GM18499 (cell line): ENCODE data around the gene PRR35.

Experiments
- ATAC-seq: cut with Tn5 transposase; IDR thresholded peaks from one replicate; pipeline ENCODE4 v1.9.1; 2021; ENCODE audit warnings: moderate number of reproducible peaks; ENCODE audit not compliant: insufficient read depth, unreplicated experiment

Gene PRR35

GRCh38 chr16:560204-560700 lies at the start of gene PRR35:
Gene PRR35 (plus strand): TSS chr16:560394. CDS start chr16:563295, 2,901 bp downstream.
- ATAC-seq = no peak

DNA sequence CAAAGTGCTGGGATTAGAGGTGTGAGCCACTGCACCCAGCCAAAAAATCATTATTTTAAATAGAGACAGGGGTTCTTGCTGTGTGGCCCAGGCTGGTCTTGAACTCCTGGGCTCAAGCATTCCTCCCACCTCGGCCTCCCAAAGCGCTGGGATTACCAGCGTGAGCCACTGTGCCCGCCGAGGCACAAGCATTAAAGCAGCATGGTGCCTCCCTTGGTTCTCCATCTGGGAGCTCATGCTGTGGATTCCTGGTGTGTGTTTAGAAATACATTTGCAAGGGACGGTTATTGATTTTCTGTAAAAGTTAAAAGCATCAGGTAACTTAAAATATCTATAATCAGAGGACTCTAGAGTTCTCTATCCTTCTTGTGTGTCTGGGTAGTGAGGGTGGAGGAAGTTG lies 47.4 kb upstream of the PRR35 start:
- no peak for ATAC-seq

DNA sequence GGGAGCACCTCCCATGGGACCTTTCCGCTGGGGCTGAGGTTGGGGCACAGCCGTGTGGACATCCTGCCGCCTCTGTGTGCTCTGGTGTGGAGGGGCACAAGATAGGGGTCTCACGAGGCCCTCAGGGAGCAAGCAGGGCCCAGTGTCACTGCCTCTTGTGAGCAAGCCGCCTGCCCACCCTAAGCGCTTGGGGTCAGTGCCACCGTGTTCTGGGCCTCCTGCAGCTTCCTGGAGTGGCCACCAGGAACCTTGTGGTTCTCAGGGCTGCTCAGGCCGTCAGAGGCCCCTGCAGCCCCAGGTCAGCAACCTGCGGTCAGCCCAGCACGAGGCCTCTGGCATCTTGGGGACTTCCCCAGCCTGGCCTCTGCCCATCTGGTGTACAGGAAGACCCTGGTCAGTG lies 46.2 kb upstream of the PRR35 start:
- no peak for ATAC-seq

DNA sequence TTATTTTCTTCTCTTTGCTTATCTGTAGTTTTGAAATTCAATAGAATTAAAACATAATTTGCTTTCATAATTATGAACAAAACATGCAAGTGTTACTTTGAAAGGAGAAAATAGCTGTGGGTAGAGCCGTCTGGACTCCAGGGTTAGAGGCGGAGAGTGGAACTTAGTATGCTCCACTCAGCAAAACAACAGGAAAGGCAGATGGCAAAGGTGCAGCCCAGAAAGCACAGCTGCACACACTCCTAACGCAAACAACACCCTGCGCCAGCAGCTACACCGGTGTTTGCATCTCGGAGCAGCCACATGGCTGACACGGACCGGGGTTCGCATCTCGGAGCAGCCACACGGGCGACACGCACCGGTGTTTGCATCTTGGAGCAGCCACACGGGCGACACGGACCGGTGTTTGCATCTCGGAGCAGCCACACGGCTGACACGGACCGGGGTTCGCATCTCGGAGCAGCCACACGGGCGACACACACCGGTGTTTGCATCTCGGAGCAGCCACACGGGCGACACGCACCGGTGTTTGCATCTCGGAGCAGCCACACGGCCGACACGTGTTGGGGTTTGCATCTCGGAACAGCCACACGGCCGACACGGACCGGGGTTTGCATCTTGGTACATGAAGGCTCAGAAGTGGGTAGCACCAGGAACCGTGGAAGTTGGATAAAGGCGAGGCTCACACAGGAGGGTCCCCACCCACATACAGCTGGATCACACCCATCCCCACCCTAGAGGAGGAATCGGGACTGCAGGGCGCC lies 44.8 kb upstream of the PRR35 start:
- no peak for ATAC-seq

DNA sequence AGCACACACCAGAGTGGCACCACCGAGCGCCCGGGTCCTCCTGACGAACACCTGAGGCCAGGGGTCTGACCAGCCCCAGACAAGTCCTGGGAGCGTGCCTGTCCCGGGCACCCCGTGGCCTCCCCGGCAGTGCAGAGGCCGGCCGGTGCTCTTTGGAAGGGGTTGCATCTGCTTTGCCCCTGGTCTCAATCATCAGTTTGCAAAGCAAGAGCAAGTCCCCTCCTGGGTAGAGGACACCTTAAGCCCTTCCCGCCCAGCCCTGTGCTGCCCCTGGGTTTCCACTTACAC lies 44.3 kb upstream of the PRR35 start:
- no peak for ATAC-seq

GRCh38 chr16:516301-516700 lies 43.9 kb upstream of the PRR35 start:
- no peak for ATAC-seq

DNA sequence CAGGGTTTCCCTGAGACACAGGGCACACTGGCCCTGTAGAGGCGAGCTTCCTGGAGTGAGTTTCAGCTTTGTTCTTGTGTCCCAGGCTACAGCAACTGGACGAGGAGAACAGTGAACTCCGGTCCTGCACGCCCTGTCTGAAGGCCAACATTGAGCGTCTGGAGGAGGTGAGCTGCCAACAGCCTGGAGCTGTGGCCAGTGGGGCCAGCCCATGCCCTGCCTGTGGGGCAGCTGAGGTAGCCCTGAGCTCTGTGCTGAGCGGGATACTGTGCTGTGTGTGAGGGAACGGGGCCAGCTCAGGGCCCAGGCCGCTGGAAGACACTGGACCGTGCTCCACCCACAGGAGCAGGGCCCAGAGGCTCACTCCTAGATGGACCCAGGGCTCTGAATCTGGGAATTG lies 41.3 kb upstream of the PRR35 start:
- ATAC-seq = no peak

- ATAC-seq = no peak
Measured at GRCh38 chr16:519425-519824, 40.8 kb upstream of the PRR35 start.

GRCh38 chr16:519841-520687 lies 40.1 kb upstream of the PRR35 start:
- ATAC-seq = no peak

DNA sequence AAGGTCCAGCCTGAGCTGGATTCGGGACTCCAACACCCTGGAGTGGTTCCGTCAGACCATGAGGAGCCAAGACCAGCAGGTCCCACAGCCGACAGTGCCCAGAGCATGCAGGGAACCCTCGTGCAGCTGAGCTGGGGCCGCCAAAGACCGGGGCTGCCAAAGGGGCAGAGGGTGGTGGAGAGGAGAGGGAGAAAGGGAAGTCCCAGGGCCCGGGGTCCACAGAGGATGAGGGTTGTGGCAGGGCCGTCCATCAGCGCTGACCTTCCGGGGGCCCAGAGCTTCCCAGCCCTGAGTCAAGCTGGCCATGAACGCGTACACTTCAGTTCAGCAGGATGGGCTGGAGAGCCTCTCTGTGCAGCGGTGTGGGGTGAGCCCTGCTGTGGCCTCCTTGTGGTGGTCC lies 39.3 kb upstream of the PRR35 start:
- no peak for ATAC-seq

DNA sequence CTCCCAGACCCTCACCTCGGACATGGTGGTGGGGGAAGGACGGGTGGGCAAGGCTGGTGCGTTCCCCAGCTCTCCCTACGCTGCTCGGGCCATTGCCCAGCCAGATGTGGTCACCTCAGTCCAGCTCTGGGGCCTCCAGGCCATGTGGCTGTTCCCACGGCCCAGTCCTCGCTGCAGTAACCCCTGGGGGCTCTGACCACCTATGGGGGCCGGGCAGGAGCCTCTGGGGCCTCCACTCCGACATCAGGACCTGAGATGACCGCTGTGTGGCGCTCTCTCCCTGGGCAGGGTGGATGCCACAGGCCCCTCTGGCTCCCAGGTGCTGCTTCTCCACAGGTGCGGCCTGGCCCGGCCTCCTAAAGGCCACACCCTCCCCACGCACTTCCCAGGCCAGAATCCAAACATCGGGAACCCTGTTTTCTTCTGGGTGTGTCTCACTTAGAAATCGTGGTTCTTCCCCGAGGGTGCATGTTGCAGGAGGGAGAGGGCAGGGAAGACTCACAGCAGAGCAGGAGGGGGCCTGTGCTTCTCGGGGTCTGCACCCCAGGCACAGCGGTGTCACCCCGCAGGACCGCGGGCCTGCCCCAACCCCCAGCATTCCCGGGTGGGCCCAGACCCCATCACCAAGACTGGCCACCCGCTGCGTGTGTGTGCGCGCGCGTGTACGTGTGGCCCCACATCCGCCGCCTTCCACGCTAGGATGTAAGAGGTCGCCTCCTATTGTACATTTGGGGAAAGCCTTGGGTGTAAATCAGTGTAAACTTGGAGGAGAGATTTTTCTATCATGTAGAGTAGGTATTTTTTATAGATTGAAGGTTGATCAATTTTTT lies 38.6 kb upstream of the PRR35 start:
- ATAC-seq = no peak

GRCh38 chr16:522320-523096 lies 37.7 kb upstream of the PRR35 start:
- no peak for ATAC-seq

GRCh38 chr16:523097-523741 lies 37.0 kb upstream of the PRR35 start:
- ATAC-seq = no peak

- no peak for ATAC-seq
Measured at GRCh38 chr16:524274-525040, 35.7 kb upstream of the PRR35 start.

DNA sequence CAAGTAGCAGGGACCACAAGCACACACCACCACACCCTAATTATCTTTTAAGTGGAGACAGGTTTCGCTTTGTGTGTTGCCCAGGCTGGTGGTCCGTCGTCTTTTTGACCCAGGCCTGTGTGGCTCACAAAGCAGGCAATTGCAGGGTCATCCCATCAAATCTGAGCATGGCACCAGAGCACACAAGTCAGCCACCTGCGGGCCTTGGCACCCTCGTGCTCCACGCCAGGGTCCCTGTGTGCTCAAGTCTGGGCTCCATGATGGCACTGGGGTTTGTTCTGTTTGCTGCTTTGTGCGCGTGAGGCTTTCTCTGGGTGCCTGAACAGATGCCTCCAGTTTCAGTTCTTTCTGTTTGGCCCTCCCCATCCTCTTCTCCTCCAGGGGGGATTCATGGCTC lies 35.1 kb upstream of the PRR35 start:
- ATAC-seq = no peak

GRCh38 chr16:525520-526180 lies 34.5 kb upstream of the PRR35 start:
- ATAC-seq = no peak

DNA sequence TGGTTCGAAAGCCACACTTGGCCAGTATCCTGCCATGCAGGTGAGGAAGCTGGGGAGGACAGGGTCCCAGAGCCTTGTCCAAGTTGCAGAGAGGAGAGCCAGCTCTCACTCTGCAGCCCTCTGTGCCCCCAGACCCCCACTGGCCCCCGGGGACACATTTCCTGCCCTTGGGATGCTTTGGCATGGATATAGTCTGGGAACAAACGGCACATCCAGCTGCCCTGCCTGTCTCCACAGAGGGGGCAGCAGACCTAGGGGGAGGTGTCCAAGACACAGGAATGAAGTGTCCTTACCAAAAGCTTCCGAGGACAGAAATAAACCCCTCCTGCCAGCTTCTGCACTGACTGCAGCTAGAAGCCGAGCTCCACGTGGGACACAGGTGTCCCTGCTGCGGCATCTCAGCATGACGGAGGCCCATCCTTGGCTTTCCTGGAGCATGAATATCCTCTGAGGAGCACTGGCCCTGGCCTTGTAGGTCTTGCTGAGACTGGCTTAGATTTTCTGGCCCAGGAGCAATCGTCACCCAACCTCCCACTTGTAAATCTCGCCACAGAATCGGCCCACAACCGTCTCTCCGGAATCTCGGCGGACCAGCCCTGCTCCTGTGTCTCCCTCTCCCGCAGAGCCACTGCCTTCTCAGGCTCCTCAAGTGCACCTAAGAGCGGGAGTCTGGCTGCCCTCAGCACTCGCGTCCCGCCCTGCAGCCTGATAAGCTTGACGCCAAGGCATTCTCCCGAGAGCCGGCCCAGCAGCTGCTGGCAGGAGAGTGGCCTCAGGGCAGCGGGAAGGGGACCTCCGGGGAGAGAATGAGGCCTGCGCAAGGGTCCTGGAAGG lies 33.8 kb upstream of the PRR35 start:
- no peak for ATAC-seq
